Cardiac fibroblast (primary cell): ENCODE results near the gene TMIGD2.

Source experiments
- DNase-seq, 2 donors: peaks; one replicate each; pipeline versions ENCODE4 v3.0.0 to v3.0.0-alpha.2; 2010; ENCODE audit warnings: low read depth in 2 of 2
- H3K4me3 ChIP-seq, 2 donors: replicated peaks in 1 of 2; 1 replicate in 1 of 2; 2 replicates in 1 of 2; pipeline ENCODE4 v1.5.1; 2011; ENCODE audit warnings: low read depth in 2 of 2, low read length in 2 of 2, mild to moderate bottlenecking in 2 of 2, moderate library complexity in 1 of 2
- TF ChIP-seq, protein P1 (sequence below): IDR thresholded peaks from one replicate; pipeline ENCODE4 v1.5.1; 2011; ENCODE audit warnings: low read depth, mild to moderate bottlenecking, low read length, inconsistent platforms

Gene TMIGD2

DNA sequence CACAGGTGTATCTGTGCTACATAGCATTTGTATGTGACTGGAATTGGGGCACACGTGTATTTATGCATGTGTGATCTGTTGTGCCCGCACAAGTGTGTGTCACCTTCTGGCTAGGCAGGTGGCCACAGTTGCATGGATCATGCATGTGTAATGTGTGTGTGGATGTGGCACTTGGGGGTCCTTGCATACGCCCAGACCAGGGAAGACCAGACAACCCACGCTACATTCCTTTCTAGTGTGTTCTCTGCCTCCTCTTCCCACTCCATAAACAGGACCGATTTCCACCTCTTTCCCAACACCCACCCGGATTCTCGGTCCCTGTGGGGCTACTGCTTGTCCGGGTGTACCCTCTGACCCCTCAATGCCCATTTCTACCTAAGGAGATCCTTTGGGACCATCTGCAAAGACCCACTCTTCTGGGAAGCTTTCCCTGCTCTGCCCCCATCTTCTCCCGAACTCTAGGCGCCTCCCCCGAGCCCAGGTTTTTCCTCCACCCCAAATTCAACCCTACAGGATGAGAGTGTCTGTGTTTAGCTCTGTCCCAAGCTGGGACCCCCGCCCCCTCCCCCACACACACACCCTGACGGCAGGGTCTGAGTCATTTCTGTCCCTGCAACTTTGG, 24.1 kb upstream of the TMIGD2 start:
- no peak overlapping the region for H3K4me3 ChIP-seq
- no peak for DNase-seq
- TF ChIP-seq, protein P1, sequence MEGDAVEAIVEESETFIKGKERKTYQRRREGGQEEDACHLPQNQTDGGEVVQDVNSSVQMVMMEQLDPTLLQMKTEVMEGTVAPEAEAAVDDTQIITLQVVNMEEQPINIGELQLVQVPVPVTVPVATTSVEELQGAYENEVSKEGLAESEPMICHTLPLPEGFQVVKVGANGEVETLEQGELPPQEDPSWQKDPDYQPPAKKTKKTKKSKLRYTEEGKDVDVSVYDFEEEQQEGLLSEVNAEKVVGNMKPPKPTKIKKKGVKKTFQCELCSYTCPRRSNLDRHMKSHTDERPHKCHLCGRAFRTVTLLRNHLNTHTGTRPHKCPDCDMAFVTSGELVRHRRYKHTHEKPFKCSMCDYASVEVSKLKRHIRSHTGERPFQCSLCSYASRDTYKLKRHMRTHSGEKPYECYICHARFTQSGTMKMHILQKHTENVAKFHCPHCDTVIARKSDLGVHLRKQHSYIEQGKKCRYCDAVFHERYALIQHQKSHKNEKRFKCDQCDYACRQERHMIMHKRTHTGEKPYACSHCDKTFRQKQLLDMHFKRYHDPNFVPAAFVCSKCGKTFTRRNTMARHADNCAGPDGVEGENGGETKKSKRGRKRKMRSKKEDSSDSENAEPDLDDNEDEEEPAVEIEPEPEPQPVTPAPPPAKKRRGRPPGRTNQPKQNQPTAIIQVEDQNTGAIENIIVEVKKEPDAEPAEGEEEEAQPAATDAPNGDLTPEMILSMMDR = no peak

DNA sequence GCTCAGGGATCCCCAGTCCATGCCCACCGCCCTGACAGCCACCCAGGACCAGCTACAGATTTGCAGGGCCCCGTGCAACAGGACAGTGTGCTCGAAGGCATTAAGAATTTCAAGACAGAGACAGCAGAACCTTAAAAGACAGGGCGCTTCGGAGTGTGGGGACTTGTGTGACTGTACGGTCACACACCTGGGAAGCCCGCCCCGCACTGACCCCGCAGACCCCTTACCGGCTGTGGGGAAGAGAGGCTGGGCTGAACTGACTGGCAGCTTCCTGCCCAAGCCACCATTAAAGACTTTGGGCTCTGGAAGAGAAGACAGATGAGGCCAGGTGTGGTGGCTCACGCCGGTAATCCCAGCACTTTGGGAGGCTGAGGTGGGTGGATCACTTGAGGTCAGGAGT, 22.0 kb upstream of the TMIGD2 start:
- H3K4me3 ChIP-seq = no peak overlapping the region
- TF ChIP-seq, protein P1 = no peak
- no peak for DNase-seq

DNA sequence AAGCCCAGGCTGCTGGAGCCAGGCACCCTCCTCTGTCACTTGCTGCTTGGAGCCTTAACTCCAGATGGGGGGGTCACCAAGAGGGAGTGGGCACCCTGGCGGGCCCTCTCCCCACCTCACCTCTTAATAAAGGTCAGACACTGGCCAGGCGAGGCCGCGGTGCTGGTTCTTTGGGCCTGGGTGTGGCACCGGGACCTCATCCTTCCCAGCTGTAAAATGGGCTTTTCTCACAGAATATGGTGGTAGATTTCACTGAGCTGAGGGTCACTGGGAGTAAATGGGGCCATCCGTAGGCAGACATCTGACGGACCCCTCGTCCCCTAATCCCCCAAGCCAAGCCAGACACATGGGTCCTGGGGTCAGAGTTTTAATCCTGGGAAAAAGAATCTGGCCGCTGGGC, 21.5 kb upstream of the TMIGD2 start:
- DNase-seq = no peak
- no peak overlapping the region for H3K4me3 ChIP-seq
- TF ChIP-seq, protein P1 = no peak

DNA sequence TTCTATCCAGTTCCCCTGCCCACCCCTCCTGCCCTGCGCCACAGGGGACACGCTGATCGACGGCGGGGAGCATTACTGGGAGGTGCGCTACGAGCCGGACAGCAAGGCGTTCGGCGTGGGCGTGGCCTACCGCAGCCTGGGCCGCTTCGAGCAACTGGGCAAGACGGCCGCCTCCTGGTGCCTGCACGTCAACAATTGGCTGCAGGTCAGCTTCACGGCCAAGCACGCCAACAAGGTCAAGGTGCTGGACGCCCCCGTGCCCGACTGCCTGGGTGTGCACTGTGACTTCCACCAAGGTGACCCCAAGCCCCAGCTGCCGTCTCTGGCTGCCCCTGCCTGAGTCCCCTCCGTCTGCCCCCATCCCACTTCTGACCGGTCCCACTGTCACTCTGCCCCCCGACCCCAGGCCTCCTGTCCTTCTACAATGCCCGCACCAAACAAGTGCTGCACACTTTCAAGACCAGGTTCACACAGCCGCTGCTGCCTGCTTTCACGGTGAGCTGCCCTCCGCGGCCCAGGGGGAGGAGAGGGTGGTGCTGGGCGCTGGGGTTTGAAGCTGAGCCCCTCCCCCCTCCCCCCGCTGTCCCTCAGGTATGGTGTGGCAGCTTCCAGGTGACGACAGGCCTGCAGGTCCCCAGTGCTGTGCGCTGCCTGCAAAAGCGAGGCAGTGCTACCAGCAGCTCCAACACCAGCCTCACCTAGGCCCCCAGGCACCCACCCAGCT, 20.9 kb upstream of the TMIGD2 start:
- DNase-seq = no peak
- TF ChIP-seq, protein P1 = no peak
- no peak overlapping the region for H3K4me3 ChIP-seq

DNA sequence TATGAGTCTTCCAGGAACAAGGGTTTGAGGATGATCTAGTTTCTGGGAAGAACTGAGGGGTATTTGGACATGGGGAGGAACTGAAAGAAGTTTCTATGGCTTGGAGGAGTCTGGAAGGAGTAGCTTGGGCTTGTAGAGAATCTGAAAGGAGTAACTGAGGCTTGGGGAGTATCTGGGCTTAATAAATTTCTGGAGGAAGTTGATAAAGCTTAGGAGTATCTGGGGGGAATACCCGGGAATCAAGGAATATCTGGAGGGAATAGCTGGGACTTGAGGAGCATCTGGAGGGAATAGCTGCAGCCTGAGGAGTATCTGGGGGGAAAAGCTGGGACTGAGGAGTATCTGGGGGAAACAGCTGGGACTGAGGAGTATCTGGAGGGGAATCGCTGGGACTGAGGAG, 18.2 kb upstream of the TMIGD2 start:
- no peak for DNase-seq
- no peak overlapping the region for H3K4me3 ChIP-seq
- TF ChIP-seq, protein P1 = no peak

DNA sequence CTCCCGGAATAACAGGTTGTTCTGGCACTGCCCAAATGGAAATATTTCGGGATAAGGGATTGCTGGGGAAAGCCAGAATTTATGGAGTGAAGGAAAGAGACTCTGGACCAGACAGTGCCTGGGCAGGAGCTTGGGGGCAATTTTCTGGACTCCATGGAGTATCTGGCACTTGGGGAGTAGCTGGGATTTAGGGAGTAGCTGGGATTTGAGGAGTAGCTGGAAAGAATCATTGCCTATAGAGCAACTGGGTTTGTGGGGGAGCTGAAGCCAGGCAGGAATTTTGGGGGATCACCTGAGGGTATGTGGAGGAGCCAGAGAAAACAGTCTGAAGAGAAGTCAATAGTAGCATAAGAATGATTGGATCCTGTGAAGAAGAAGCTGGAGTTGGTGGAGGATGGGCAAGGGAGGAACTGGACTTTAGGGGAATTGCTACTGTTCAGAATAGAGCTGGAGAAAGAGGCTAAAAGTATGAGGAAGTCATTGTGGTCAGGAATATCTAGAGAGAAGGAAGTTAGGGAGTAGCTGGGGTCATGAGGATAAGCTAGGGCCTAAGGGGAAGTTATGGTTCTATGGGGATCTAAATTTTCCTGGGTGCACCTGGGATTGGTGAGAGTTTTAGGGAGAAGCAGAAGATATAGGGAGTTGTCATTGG, 17.0 kb upstream of the TMIGD2 start:
- no peak for DNase-seq
- TF ChIP-seq, protein P1 = no peak

More for the DNA sequence above, 17.0 kb upstream of the TMIGD2 start:
- no peak overlapping the region for H3K4me3 ChIP-seq
